Measurements from ENCODE around the gene LSMEM2.
"Not testable (repeated sequence)": the region's sequence is repeated elsewhere in the genome, so short reads cannot be mapped to it uniquely, and the experiment has no call there.

The LSMEM2 gene

DNA sequence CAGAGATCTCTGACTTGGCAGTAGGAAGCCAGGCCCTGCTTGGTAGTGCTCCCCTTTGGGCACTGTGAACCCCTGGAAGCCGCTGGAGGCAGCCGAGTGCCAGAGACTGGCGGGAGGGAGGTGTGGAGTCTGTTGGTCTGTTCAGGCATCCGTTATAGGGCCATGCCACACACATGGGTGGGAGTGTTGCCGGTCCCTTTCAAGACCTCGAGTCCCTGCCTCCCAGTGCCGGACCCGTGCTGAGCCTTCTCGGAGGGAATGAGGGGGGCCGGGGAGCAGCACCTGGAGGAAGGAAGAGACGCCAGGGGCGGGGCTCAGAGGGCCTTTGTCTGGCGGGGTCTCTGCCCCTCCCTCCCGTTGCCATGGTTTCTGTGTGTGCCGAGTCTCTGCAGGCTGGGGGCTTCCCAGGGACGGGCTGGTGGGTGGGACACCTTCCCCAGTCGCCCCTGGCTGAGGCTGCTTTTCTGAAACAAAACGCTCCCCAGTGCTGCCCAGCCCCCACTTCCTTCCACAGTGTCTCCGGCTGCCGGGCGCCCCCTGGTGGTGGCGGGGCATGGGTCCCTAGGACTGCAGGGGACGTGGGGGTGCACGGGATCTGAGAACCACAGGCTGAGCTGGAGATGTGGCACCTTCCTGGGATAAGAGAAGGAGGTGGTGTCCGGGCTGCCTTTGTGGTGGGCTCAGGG is 32.9 kb upstream of the LSMEM2 start:
- peak; percentile 87 for DNase-seq (ENCODE audit: low read depth)

DNA sequence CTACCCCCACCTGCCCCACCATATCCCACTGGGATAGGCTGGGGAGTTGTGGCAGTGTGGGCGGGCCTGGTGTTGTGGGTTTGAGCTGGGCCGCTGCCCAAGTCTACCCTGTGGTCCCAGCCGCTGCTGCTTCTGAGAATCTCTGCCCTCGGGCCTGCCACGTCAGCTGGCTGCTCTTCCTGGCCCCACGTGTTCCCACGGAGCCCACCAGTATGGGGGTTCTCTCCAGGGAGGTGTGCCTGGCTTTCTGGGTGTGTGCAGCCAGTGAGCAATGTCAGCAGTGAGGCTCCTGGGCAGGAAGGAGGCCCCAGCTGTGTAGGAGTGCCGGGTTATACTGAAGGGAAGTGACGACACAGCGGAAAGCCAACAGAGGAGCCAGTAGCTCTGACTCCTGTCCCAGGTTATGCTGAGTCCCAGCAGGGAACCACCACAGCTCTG is 32.4 kb upstream of the LSMEM2 start:
- peak; percentile 76 for DNase-seq (ENCODE audit: low read depth)

DNA sequence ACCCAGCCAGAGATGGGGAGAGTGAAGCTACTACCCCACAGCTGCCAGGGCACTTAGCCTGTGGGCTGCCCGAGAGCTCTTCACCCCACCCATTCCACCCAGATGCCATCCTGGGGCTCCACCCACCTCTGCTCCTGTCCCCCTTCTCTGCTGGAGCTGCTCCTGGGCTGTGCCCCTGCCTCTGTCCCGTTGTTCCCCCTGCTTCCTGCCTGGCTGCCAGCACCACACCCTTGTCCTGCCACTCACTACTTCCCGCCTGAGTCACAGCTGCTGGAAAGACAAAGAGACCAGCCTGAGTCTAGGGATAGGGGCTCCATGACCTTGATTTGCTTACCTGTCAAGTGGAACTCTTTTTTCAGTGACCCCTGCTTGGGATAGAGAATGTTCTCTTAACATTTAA is 30.5 kb upstream of the LSMEM2 start:
- no peak for DNase-seq (ENCODE audit: low read depth)

DNA sequence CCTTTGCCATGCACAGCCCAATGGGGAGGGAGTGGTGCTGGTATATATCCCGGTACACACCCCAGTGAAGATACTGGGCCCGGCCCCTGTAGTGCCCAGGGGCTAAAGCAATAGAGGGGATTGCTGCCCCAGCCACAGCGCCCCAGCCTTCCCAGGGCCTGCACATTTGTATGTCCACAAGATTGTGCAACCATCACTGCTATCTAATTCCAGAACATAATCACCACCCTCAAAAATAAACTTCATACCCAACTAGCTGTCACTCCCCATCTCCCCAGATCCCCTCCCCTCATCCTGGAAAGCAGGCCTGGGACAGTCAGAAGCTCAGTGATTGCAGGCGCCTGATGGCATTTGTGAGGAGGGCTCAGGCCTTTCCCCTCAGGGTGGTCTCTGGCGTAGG is 29.4 kb upstream of the LSMEM2 start:
- DNase-seq (ENCODE audit: low read depth), result no peak

DNA sequence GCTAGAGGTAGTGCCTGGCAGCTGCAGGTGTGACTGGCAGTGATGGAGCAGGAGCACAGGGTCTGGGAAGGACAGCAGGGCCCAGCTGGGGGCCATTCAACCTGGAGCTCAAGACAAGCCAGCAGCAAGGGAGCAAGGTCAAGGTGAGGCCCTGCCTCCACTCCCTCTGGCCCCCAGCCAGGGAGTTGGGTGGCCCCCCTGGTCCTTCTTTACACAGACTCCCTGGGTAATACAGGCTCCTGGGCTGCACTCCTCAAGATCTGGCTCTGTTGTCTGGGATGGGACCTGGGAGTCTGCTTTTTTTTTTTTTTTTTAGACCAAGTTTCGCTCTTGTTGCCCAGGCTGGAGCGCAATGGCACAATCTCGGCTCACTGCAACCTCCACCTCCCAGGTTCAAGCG is 28.4 kb upstream of the LSMEM2 start:
- no peak for DNase-seq (ENCODE audit: low read depth)

DNA sequence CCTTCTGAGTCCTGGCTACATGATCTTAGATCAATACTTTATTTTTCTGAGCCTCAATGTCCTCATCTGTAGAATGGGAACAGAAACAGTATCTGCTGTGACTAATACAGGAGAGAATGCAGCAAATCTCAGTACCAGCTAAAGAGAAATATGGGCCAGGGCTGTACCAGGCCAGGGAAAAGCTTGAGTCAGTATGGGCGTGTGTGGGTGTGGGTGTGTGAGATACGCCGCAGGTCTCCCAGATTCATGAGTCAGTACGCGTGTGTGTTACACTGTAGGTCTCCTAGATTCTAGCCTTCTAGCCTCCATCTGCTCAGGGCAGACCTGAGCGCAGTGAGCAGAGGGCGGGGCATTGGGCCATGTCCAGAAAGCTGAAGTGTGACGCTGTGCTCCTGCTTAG is 27.7 kb upstream of the LSMEM2 start:
- DNase-seq (ENCODE audit: low read depth), result no peak

DNA sequence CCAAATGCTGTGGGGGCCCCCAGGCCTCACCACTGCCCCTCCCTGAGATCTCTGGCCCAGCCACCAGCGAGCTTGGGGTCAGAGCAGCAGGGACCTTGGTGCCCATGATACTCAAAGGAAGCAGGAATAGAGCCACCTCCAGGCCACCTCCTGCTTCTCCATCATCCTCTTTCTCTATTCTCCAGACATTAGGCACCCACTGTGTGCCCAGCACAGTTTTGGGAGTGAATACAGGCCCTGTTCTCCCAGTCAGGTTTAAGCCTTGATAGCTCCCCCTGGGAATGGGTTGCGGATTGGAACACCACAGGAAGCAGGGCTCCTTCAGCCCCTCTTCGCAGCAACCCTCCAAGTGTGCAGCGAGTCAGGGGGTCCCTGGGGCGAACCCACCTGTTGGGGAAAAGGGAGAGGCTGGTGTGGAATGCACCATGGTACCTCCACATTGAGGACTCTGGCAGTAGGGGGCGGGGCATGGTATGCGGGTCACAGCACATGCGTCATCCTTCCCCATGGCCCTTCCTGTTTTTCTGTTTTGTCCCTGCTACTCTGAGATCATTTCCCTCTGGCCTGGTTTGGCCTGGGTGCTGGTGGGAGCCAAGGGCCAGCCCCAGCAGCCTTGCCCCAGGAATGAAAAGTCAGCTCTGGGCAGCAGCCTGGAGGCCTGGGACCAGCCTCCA is 24.2 kb upstream of the LSMEM2 start:
- DNase-seq (ENCODE audit: low read depth), result no peak

DNA sequence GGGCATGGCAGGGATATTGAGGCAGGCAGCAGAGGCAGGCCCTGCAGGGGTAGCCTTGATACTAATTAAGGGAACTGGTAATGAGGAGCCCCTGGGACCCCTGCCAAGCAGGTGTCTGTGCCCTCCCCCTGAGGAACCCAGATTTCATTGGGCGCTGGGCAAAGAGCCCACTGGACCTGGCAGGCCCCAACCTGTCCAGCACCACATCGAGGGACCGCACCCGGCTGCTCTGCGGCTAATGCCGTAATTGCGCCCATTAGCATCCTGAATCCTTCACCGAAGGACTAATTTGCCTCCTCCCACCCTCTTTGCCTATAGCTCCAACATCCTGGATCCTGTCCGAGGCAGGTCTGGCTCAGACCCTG is 23.7 kb upstream of the LSMEM2 start:
- no peak for DNase-seq (ENCODE audit: low read depth)

DNA sequence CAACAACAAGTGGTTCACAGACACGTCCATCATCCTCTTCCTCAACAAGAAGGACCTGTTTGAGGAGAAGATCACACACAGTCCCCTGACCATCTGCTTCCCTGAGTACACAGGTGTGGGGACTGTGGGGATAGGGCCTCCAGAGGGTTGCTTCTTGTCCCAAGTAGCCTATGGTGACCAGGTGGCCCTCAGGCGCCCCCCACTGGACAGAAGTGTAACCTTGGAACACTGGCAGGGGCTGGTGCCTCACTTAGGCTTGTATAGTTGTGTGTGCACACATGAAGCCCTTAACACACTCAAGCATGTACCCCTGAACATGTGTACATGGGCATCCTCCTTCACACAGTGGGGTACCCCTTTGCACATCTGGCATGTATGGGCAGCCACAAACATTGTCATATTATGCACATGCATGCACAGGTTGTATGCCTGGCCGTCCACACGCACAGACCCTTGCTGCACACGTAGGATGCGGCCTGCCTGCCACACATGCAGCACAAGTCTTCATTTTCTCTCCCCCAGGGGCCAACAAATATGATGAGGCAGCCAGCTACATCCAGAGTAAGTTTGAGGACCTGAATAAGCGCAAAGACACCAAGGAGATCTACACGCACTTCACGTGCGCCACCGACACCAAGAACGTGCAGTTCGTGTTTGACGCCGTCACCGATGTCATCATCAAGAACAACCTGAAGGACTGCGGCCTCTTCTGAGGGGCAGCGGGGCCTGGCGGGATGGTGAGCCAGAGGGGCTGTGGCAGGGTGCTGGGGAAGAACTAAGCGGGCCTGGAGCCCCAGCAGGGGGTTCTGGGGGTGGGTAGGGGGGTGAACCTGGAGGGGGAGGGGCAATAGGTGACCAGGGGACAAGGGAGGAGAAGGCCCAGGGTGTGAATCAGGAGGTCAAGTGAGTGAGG is 21.7 kb upstream of the LSMEM2 start:
- no peak for DNase-seq (ENCODE audit: low read depth)

DNA sequence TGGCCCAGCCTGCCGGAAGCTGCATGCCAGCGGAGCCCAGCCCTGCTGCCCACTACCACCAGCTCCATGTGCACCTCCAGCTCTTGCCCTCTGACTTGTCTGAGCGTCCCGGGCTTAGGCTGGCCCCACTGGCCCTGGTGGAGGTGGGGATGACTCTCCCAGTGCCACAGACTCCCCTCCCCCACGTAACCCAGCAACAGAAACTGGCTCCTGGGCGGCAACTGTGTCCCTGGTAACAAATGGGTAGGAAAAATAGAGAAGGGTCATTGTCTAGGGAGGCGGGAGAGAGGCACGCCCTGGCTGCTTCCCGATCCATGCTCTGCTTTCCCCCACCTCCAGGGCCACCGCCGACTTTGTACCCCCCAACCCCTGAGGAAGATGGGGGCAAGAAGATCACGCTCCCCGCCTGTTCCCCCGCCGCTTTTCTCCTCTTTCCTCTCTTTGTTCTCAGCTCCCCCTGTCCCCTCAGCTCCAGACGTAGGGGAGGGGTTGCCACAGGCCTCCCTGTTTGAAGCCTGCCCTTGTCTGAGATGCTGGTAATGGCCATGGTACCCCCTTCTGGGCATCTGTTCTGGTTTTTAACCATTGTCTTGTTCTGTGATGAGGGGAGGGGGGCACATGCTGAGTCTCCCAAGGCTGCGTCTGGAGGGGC is 20.7 kb upstream of the LSMEM2 start:
- no peak for DNase-seq (ENCODE audit: low read depth)

DNA sequence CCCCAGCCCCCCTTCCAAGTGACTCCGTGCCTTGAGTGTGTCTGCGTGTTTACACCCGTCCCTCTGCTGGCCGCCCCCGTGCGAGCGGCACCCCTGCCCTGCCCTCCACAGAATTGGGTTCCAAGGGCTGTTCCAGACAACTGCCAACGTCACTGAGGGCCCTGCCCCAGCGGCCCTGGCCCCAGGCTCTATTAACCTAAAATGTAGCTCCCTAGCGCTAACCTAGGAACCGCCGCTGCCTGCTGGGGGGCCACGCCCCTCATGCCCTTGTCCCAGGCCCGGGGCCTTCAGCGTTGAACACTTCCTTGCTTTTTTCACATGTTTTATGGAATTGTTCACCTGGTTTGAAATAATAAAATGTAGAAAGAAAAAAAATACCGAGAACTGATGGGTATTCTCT is 19.9 kb upstream of the LSMEM2 start:
- DNase-seq (ENCODE audit: low read depth), result no peak

DNA sequence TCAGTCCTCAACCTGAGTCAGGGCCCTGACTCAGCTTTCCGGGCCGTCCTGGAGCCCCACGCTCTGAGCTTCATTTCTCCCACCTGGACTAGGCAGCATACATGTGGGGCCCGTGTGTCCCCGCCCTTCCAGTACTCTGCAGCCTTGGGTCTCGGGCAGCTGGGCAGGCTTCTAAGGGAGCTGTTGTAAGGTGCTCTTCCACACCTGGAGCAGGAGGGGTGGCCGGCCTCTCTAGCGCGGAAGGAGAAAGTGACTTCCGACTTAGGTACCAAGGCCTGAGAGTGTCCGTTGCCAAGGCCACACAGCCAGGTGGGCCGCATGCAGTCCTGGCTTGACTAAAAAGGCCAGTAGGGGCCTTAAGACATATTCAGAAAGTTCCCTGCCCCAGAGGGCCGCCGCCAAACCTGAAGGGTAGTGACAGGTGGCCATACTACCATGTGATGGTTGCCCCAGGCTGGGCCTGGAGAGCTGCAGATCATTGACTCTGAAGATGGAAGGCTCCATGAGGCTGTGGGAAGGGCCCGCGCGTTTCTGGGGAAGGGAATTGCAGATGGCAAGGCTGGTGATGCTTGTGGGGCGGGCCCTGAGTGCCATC is 19.4 kb upstream of the LSMEM2 start:
- DNase-seq (ENCODE audit: low read depth), result no peak

DNA sequence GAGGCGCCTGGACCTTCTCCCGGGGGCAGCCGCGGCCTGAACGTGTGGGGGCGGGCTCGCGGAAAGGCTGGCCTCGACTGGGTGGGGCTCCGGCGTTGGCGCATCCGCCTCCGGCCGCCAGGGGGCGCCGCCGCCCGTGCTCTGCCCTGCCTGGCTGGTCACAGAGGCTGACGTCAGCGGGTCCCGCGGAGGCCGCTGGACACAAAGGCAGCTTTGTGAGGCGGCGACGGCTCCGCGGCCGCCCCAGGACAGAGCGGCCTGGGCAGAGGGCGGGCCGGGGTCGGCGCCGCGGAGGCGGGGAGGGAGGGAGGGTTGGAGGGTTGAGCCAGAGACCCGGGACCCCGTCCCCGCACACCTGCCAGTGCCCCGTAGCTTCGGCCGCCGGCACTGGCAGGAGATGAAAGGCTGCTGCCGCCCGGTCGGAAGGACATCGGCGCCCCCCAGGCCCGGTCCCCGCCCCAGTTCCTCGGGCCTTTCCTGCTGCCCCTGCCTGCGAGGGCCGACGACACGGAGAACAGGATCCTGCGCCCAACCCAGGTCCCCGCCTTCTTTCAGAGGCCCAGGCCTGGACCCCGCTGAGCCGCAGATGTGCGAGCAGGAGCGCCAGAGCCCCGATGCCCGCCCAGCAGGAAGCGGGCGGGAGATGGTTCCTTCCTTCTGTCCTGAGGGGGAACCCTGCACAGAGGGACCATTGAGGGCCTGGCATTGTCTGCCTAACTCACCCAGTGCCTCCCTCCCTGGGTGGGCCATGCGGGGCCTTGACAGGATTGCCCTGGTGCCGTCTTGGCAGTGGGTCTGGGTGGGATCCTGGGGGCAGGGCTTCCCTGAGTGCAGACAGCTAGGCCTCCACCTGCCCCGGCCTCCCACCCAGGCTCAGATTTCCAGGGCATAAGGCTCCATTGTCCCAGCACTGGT is 18.6 kb upstream of the LSMEM2 start:
- peak; percentile 67 for DNase-seq (ENCODE audit: low read depth)

DNA sequence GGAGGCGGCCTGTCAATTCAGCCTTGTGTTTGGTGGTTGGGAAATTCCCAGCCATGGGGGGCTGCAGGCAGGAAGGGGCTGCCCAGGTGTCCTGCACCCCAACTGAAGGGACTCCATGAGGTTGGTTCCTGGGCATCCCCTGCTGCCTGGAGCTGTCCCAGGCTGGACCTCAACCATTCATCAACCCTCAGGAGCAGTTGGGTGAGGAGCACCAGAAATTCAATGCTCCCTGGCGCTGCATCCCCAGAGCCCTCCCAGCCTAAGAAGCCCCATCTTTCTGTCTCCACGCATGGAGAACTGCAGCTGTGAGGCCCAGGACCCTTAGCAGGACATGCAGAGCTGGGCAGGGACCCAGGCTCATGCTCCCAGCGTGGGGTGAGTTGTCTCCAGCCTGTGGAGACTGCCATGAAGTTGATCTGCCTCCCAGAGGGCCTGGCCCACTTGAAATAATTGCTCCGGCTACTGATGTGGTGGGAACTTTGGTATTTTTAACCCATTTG is 17.9 kb upstream of the LSMEM2 start:
- no peak for DNase-seq (ENCODE audit: low read depth)

DNA sequence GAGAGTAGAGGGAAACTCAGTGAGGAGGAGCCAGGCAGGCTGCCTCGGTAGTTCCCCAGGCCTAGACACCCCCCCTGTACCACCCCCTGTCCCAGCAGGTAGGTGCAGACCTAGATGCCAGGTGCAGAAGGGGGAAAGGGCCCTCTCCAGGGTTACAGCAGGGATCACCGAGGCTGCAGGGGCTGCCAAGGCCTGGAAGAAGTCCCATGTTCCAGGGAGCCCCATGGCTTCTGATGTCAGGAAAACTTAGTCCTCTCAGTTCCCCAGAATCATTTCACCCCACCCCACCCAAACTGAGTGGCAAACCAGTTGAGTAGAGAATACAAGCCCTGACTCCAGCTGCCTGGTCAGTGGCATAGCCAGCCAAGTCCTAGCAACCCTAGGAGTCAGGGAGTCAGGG is 17.4 kb upstream of the LSMEM2 start:
- DNase-seq (ENCODE audit: low read depth), result no peak

DNA sequence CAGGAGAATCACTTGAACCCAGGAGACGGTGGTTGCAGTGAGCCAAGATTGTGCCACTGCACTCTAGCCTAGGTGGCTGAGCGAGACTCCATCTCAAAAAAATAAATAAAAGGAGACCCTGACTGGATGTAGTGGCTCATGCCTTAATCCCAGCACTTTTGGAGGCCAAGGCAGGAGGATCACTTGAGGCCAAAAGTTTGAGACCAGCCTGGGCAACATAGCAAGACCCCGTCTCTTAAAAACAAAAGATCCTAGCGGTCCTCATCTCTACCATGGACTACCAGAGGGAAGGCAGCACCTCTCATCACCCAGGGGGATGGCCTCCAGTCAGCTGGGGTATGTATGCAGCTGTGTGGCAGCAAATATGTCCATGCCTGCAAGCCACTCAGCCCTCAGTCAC is 16.7 kb upstream of the LSMEM2 start:
- not testable (repeated sequence) for DNase-seq (ENCODE audit: low read depth)

DNA sequence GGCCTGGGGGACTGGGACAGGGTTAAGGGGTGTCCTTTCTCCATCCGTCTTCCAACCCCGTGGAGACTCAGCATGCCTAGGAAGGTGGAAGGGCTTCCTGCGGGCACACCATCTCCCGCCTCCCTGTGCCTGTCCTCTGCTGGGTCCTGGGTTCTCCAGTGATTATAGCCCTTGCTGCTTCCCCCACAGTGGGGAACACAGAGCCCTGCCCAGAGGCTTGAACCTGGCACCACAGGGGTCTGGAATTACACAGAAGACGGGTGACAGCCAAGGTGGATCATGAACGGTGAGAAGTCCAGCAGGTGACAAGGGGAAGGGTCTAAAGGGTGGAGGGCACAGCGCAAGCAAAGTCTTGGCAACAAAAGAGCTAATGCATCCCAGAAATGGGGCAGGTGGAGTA is 16.1 kb upstream of the LSMEM2 start:
- no peak for DNase-seq (ENCODE audit: low read depth)

DNA sequence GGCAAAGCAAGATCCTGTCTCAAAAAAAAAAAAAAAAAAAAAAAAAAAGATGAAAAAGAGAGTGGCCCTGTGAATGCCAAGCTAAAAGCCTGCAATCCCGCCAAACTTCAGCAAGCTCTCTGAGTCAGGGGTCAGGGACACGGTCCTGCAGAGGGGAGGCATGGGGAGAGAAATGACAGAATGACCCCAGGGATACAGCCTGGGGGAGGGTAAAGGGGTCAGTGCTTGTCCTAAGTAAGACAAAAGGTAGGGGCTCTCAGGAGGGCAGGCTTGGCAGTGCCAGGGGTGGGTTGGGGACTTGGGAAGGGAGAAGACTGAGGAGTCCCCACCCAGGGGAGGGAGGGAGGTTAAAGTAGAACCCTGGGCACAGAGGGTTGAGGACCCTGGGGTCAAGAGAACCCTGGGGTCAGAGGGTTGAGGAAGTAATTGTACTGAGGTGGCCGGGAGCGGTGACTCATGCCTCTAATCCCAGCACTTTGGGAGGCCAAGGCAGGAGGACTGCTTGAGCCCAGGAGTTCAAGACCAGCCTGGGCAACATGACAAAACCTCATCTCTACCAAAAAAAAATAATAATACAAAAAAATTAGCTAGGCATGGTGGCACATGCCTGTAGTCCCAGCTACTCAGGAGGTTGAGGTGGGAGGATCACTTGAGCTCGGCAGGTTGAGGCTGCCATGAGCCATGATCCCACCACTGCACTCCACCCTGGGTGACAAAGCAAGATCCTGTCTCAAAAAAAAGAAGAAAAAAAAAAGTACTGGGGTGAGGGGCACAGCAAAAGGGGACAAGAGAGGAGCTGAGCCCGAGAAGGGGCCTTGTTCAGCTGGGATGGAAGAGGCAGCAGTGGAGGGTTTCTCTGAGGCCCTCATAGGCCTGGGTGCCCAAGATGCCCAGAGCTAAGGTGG is 15.2 kb upstream of the LSMEM2 start:
- no peak for DNase-seq (ENCODE audit: low read depth)

DNA sequence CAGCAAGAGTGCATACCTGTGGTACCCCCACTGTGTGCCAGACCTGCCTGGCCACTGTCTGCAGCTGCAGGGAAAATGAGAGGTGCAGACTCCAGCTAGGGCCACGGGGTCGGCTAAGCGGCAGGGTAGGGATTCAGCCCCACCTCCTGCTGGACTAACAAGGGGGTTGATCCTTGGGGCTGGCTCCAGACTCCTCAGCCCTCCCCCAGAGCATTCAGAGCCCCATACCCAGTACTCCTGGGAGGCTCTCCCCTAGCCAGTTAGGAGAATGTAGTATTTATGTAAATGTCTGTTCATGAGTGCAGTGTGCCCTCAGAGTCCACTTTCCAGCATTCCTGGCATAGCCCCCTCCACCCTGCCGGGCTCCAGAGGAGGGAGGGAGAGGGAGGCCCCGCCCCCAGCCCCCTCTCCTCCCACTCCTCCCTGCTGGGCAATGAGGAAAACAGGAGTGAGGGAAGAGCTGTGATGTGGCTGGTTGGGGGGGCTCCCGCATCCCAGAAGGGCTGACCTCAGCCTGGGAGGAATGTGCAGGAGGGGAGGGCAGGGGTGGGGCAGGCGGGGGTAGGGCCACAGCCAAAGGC is 14.4 kb upstream of the LSMEM2 start:
- no peak for DNase-seq (ENCODE audit: low read depth)

Data from T-helper 22 cell (primary cell).